Osteocyte (in vitro differentiated cells): Measurements from ENCODE around the gene GH1. TPM values are rescaled to one million over a fixed set of nuclear protein-coding genes. Genes with fewer than 3 reads are reported as not detected.

Source experiments
- DNase-seq: peaks from one replicate; pipeline ENCODE4 v3.0.0; 2021; ENCODE audit warnings: mixed read lengths; ENCODE audit not compliant: unreplicated experiment; ENCODE audit errors: extremely low spot score
- H3K27ac Mint-ChIP-seq: one replicate; pipeline ENCODE4 v1.8.0; 2021; ENCODE audit warnings: mild to moderate bottlenecking, mixed read lengths; ENCODE audit not compliant: unreplicated experiment
- H3K27me3 Mint-ChIP-seq: one replicate; pipeline ENCODE4 v1.8.0; 2021; ENCODE audit warnings: mixed read lengths; ENCODE audit not compliant: unreplicated experiment
- H3K36me3 Mint-ChIP-seq: one replicate; pipeline ENCODE4 v1.8.0; 2021; ENCODE audit warnings: mixed read lengths; ENCODE audit not compliant: unreplicated experiment
- H3K4me1 Mint-ChIP-seq: one replicate; pipeline ENCODE4 v1.8.0; 2021; ENCODE audit warnings: mixed read lengths; ENCODE audit not compliant: unreplicated experiment
- H3K4me3 Mint-ChIP-seq: one replicate; pipeline ENCODE4 v1.8.0; 2021; ENCODE audit warnings: mild to moderate bottlenecking, moderate library complexity, mixed read lengths; ENCODE audit not compliant: unreplicated experiment
- H3K9me3 Mint-ChIP-seq: one replicate; pipeline ENCODE4 v1.8.0; 2021; ENCODE audit warnings: mixed read lengths; ENCODE audit not compliant: unreplicated experiment
- total RNA-seq: library from RNA; stranded (reverse); gene quantifications from 2 replicates; pipeline ENCODE4 v1.2.1, GENCODE V29; 2021
- TF ChIP-seq, protein P1 (sequence below): fragments of 200-600 bp; sonication (generic); IDR thresholded peaks from 2 replicates; pipeline ENCODE4 v1.5.0; 2021; ENCODE audit warnings: antibody characterized with exemption, mild to moderate bottlenecking, moderate library complexity

GH1 gene
- total RNA-seq, 1 donor from 2014 or later: not detected

DNA sequence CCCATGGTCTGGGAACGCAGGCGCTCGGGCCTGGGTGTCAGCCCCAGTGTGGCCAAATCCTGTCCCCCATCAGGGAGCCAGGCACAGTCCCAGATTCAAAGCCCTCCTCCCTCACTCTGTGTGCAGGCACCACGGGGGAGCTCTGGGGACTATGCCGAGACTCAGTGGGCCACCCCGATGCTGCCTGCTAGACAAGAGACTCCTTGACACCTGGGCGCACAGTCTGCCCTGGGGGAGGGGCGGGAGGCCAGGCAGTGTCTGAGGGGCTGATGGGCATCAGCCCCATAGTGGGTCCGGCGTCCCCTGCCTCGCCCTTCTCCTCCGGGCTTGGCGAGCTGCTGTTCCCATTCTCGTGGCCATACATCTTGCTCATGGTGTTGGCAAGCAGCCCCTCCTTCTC is 21.9 kb upstream of the GH1 start:
- no peaks in the 10 kb centered on the region for H3K4me1 Mint-ChIP-seq
- H3K9me3 Mint-ChIP-seq: no peaks in the 10 kb centered on the region
- H3K36me3 Mint-ChIP-seq: no peaks in the 10 kb centered on the region
- no peak for DNase-seq
- no peak overlapping the region for H3K4me3 Mint-ChIP-seq
- H3K27me3 Mint-ChIP-seq: peaks cover 7% of the 10 kb centered on the region
- no peak overlapping the region for H3K27ac Mint-ChIP-seq
- TF ChIP-seq, protein P1, sequence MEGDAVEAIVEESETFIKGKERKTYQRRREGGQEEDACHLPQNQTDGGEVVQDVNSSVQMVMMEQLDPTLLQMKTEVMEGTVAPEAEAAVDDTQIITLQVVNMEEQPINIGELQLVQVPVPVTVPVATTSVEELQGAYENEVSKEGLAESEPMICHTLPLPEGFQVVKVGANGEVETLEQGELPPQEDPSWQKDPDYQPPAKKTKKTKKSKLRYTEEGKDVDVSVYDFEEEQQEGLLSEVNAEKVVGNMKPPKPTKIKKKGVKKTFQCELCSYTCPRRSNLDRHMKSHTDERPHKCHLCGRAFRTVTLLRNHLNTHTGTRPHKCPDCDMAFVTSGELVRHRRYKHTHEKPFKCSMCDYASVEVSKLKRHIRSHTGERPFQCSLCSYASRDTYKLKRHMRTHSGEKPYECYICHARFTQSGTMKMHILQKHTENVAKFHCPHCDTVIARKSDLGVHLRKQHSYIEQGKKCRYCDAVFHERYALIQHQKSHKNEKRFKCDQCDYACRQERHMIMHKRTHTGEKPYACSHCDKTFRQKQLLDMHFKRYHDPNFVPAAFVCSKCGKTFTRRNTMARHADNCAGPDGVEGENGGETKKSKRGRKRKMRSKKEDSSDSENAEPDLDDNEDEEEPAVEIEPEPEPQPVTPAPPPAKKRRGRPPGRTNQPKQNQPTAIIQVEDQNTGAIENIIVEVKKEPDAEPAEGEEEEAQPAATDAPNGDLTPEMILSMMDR: no peak

DNA sequence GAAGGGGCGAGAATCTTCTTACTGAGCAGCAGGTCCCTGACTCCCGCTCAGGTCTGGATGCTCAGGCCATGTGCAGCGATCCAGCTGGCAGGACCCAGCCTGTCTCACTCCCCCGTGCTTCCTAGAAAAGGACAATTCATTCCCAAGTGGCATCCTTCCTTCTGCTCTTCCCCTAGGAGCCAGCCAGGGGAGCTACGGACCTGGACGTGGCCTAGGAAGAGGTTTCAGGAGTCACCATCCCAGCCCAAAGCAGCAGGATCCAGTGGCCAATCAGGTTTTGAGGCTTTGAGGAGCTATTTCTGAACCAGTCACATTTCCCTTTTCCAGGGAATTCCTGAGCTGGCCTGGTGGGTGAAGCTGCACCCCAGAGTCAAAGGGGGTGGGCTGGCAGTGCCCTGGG is 21.2 kb upstream of the GH1 start:
- Mint-ChIP-seq H3K4me1 (no peaks in the 10 kb centered on the region), H3K9me3 (no peaks in the 10 kb centered on the region), H3K36me3 (no peaks in the 10 kb centered on the region), H3K27ac (no peak overlapping the region), H3K27me3 (peaks cover 14% of the 10 kb centered on the region), H3K4me3 (no peak overlapping the region)
- TF ChIP-seq, protein P1: no peak
- no peak for DNase-seq

DNA sequence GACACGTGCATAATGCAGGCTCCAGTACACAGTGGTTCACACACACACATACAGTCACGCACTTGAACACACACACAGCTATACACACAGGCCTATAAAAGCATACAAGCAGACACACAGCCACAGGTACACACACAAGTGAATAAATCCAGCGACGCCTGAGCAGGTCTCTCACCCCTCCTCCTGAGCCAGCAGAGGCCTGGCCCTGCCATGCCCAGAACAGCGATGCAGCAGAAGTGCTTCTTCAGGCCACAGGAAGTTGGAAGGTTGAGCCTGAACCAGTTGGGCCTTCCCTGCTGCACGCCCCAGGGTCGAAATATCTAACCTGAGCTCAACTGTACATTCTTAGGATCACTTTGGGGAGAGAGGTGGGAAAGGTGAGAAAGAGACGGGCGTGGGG is 20.8 kb upstream of the GH1 start:
- Mint-ChIP-seq H3K9me3 (no peaks in the 10 kb centered on the region), H3K4me3 (no peak overlapping the region), H3K4me1 (no peaks in the 10 kb centered on the region), H3K36me3 (no peaks in the 10 kb centered on the region), H3K27me3 (peaks cover 16% of the 10 kb centered on the region), H3K27ac (no peak overlapping the region)
- DNase-seq: no peak
- TF ChIP-seq, protein P1: no peak

DNA sequence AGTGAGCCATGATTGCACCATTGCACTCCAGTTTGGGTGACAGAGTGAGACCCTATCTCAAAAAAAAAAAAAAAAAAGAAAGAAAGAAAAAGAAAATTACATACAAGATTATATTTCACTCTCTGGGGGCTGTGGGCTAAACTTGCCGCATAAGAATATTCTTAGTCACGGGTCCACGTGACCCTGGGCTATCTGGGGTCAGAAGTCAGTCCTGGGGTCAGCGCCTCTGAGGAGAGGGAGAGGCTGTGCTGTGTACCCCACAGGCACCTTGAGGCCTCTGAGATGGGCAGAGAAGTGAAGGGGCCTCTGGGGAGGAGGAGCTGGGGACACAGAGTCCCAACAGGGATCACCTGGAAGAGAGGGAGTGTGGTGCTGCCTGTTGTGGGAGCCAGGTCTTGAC is 19.3 kb upstream of the GH1 start:
- Mint-ChIP-seq H3K36me3 (no peaks in the 10 kb centered on the region), H3K4me1 (no peaks in the 10 kb centered on the region), H3K4me3 (no peak overlapping the region), H3K9me3 (no peaks in the 10 kb centered on the region), H3K27me3 (peaks cover 16% of the 10 kb centered on the region), H3K27ac (no peak overlapping the region)
- DNase-seq: no peak
- TF ChIP-seq, protein P1: no peak

DNA sequence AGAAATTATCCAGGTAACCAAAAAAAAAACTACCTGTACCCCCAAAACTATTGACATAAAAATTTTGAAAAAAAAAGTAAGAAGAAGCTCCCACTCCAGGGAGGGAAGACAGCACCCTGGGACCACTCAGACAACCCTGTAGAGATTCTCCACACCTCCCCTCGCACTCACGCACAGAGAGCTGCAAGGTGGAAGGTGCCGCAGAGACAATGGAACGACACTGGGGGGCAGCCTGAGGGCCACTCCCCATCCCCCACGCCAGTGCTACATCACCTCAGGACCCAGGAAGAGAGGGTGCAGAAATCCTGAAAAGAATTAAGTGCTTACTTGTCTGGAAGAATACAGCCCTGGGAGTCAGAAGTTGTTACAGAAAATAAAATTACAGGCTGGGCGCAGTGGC is 18.7 kb upstream of the GH1 start:
- H3K27ac Mint-ChIP-seq: no peak overlapping the region
- TF ChIP-seq, protein P1: no peak
- H3K4me3 Mint-ChIP-seq: no peak overlapping the region
- no peak for DNase-seq
- H3K4me1 Mint-ChIP-seq: no peaks in the 10 kb centered on the region
- no peaks in the 10 kb centered on the region for H3K36me3 Mint-ChIP-seq
- peaks cover 16% of the 10 kb centered on the region for H3K27me3 Mint-ChIP-seq
- no peaks in the 10 kb centered on the region for H3K9me3 Mint-ChIP-seq
